HepG2 (cell line): ENCODE measurements around the gene ITPRIP. TPM values are rescaled to one million over a fixed set of nuclear protein-coding genes. Genes with fewer than 3 reads are reported as not detected.

Experiments
- ATAC-seq: fragments of 200-7000 bp; cut with Tn5 transposase; 3 replicates; pipeline ENCODE4 v1.9.1; 2020; ENCODE audit warnings: mild to moderate bottlenecking, moderate library complexity
- BruUV-seq: library from RNA; stranded (reverse); fragments of 400-500 nt; replicated peaks from 2 replicates; lab custom pipeline; 2021; lab: Mats Ljungman, UMichigan
- CTCF ChIA-PET: fragments of 300-600 bp; formaldehyde crosslinking; extraction: SDS; loops from one replicate; lab custom pipeline; 2021; ENCODE audit warnings: low total read pairs, inconsistent platforms, low intra/inter-chr PET ratio; lab: Yijun Ruan, JAX
- POLR2A ChIA-PET: fragments of 350-600 bp; sonication (Branson Sonifier 250); formaldehyde crosslinking; loops from one replicate; lab custom pipeline; 2020; ENCODE audit warnings: antibody characterized with exemption, inconsistent platforms; lab: Yijun Ruan, JAX
- DNase-seq: peaks from one replicate; pipeline ENCODE4 v3.0.0-alpha.2; 2015; ENCODE audit warnings: low spot score
- FAIRE-seq: peaks from 3 replicates; lab custom pipeline; 2011; peaks lifted over from hg19 to GRCh38; lab: Jason Lieb, UNC
- H2AFZ ChIP-seq: one replicate; pipeline ENCODE4 v1.6.1; 2011; ENCODE audit warnings: low read length, inconsistent platforms
- H3K27ac ChIP-seq: fragments of 300-600 bp; 3 replicates; pipeline ENCODE4 v1.8.0; 2011; ENCODE audit warnings: mixed run types, mild to moderate bottlenecking, mixed read lengths, low read length, inconsistent platforms; ENCODE audit not compliant: insufficient read depth; ENCODE audit errors: extremely low read length
- H3K27me3 ChIP-seq, 2 experiments: fragments of 200-600 bp in 1 of 2; 2 replicates in 1 of 2; 3 replicates in 1 of 2; pipeline versions ENCODE4 v1.6.0 to v1.8.0; 2011; ENCODE audit warnings: low read length in 2 of 2, mild to moderate bottlenecking in 2 of 2, moderate library complexity in 2 of 2, inconsistent platforms in 1 of 2; ENCODE audit not compliant: insufficient read depth in 2 of 2, control insufficient read depth in 1 of 2
- H3K36me3 ChIP-seq, 2 experiments: fragments of 200-600 bp in 1 of 2; replicated peaks in 1 of 2; 2 replicates in 1 of 2; 3 replicates in 1 of 2; pipeline versions ENCODE4 v1.5.1 to v1.8.0; 2011; ENCODE audit warnings: low read length in 2 of 2, inconsistent platforms in 1 of 2; ENCODE audit not compliant: insufficient read depth in 2 of 2, control insufficient read depth in 1 of 2
- H3K4me1 ChIP-seq: 2 replicates; pipeline ENCODE4 v1.5.1; 2012; ENCODE audit warnings: low read length, inconsistent platforms; ENCODE audit not compliant: insufficient read depth
- H3K4me2 ChIP-seq: 2 replicates; pipeline ENCODE4 v1.6.0; 2011; ENCODE audit warnings: low read depth, low read length, inconsistent platforms
- H3K4me3 ChIP-seq, 3 experiments: fragments of 200-600 bp in 1 of 3; sonication (generic), shearing (Covaris generic) in 1 of 3; replicated peaks in 1 of 3; 2 replicates each; pipeline ENCODE4 v1.5.1; 2011 to 2016; ENCODE audit warnings: low read length in 3 of 3, inconsistent platforms in 2 of 3, low read depth in 2 of 3, mild to moderate bottlenecking in 2 of 3, control low read depth in 1 of 3, mixed read lengths in 1 of 3; ENCODE audit not compliant: insufficient read depth in 1 of 3
- H3K79me2 ChIP-seq: one replicate; pipeline ENCODE4 v1.6.1; 2011; ENCODE audit warnings: low read length, inconsistent platforms; ENCODE audit not compliant: insufficient read depth
- H3K9ac ChIP-seq: 2 replicates; pipeline ENCODE4 v1.6.0; 2011; ENCODE audit warnings: mild to moderate bottlenecking, low read depth, low read length, inconsistent platforms; ENCODE audit not compliant: insufficient read depth
- H3K9me3 ChIP-seq: 2 replicates; pipeline ENCODE4 v1.5.1; 2012; ENCODE audit warnings: mild to moderate bottlenecking, low read length
- H4K20me1 ChIP-seq: 2 replicates; pipeline ENCODE4 v1.6.0; 2011; ENCODE audit warnings: inconsistent platforms, mild to moderate bottlenecking, low read length, moderate library complexity; ENCODE audit not compliant: insufficient read depth
- WGBS: methylation state at CpG from one replicate; pipeline ENCODE4 v1.1.6; 2017; ENCODE audit warnings: low lambda C conversion rate; 5-methylcytosine and 5-hydroxymethylcytosine counted together
- in situ Hi-C: cut with HindIII; loops from 2 replicates; pipeline ENCODE4 v1.10.0; 2017; ENCODE audit warnings: low pct_unique_long_range_greater_than_20kb; ENCODE audit not compliant: extremely low pct_ligation_motif_present
- intact Hi-C: fragments of 100-400 bp; cut with micrococcal nuclease; formaldehyde crosslinking; loops from one replicate; pipeline ENCODE4 v1.10.0; 2022; ENCODE audit not compliant: unreplicated experiment
- polyA plus RNA-seq, 8 experiments: library from polyadenylated mRNA; depleted of rRNA in 3 of 8; stranded (reverse) in 7 of 8; unstranded in 1 of 8; fragments of >200 nt; fragmentation: Illumina TruSeq in 4 of 8; extraction: Trizol in 4 of 8; gene quantifications; 2 replicates each; pipeline versions ENCODE4 v1.2.1 to v1.2.3, GENCODE V29; 2011 to 2016; ENCODE audit warnings: low read depth in 4 of 8, missing spikeins in 1 of 8, mixed read lengths in 1 of 8; ENCODE audit not compliant: insufficient read depth in 1 of 8
- total RNA-seq, 5 experiments: library from RNA; depleted of rRNA; stranded (reverse); fragments of >200 nt; fragmentation: Illumina TruSeq; extraction: Trizol; gene quantifications; 2 replicates each; pipeline ENCODE4 v1.2.3, GENCODE V29; 2016; ENCODE audit warnings: low read depth in 1 of 5
- TF ChIP-seq, protein P1 (sequence below): sonication (generic); formaldehyde crosslinking; IDR thresholded peaks from 2 replicates; pipeline ENCODE4 v1.4.0; 2020; ENCODE audit warnings: missing genetic modification reagents, mild to moderate bottlenecking, borderline replicate concordance
- TF ChIP-seq, protein P2 (sequence below): IDR thresholded peaks from 2 replicates; pipeline ENCODE4 v1.6.1; 2012; ENCODE audit warnings: low read length, improper control_type of control experiment
- TF ChIP-seq, protein P3 (sequence below): sonication (generic); formaldehyde crosslinking; conservative IDR thresholded peaks from 2 replicates; pipeline ENCODE4 v1.8.1; 2023; ENCODE audit warnings: missing genetic modification reagents

Gene ITPRIP
- total and polyA plus RNA-seq, 2 of the 13 experiments (the other 11 are each of a cell fraction or from before 2014, with no cell fraction given): 1.00 to 2.8 TPM

DNA sequence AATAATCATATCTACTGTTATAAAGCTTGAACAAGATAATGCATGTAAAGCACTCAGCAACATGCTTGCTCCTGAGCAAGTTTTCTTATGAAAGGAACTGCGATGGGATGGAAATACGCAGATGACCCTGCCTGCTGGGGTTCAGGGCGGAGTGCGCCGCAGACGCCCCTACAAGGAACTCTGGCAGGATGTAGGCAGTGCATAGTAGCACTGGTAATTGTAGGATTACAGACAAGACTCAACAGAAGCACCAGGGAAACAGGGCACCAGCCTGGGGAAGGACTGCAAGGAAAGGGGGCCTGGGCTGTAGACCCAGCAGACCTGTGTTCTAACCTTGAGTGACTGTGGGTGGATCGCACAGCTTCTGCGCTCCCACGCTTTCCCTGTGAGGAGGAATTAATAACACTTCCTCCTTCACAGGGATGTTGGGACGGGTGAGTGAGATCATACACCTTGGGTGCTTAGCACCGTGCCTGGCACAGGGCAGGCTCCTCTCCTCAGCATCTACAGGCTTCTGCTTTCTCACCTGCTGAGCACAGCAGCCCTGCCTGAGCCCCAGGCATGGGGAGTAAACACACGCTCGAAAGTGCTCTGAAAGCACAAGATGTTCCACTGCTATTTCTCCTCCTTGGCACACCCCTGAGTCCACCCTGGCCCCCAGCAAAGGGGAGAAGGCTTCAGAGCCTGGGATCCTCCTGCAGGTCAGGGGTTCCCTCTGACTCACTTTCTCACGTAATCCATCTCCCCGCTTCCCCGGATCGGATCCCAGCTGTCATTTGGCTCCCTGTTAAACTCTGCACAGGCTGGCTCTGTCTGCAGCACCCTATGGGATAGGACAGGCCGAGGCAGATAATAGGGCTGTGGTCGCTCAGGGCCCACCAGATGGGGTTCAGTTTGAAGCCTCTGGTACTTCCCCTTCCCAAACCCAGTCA lies 19.2 kb downstream of the ITPRIP start:
- FAIRE-seq (no peak), DNase-seq (no peak), ATAC-seq (no peak)
- no peak overlapping the region for H3K4me3 ChIP-seq
- in situ Hi-C loops (no loop called here), intact Hi-C loops (no loop called here)
- WGBS: 94% methylated on average over 17 of the region's 19 CpGs
- no peaks in the 10 kb centered on the region for H3K79me2 ChIP-seq
- CTCF ChIA-PET: no interaction called here
- H3K27ac ChIP-seq: no peak overlapping the region
- no peaks in the 10 kb centered on the region for H3K9me3 ChIP-seq
- H4K20me1 ChIP-seq: 0 out of 2 replicates have a peak, but pooled peaks cover 3% of the 10 kb centered on the region
- H3K9ac ChIP-seq: no peak overlapping the region
- no peak overlapping the region for H3K4me2 ChIP-seq
- POLR2A ChIA-PET: no interaction called here
- no peaks in the 10 kb centered on the region for H3K27me3 ChIP-seq
- no peak overlapping the region for H2AFZ ChIP-seq
- no peaks in the 10 kb centered on the region for H3K4me1 ChIP-seq
- no TSS peak for BruUV-seq
- peaks cover 3 to 10% of the 10 kb centered on the region in 2 experiments; a peak in 4 of 5 replicates for H3K36me3 ChIP-seq
- TF ChIP-seq, protein P1, sequence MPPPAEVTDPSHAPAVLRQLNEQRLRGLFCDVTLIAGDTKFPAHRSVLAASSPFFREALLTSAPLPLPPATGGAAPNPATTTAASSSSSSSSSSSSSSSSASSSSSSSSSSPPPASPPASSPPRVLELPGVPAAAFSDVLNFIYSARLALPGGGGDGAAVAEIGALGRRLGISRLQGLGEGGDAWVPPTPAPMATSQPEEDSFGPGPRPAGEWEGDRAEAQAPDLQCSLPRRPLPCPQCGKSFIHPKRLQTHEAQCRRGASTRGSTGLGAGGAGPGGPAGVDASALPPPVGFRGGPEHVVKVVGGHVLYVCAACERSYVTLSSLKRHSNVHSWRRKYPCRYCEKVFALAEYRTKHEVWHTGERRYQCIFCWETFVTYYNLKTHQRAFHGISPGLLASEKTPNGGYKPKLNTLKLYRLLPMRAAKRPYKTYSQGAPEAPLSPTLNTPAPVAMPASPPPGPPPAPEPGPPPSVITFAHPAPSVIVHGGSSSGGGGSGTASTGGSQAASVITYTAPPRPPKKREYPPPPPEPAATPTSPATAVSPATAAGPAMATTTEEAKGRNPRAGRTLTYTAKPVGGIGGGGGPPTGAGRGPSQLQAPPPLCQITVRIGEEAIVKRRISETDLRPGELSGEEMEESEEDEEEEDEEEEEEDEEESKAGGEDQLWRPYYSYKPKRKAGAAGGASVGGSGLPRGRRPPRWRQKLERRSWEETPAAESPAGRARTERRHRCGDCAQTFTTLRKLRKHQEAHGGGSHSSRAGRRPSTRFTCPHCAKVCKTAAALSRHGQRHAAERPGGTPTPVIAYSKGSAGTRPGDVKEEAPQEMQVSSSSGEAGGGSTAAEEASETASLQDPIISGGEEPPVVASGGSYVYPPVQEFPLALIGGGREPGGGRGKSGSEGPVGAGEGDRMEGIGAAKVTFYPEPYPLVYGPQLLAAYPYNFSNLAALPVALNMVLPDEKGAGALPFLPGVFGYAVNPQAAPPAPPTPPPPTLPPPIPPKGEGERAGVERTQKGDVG (CRISPR knock-in tag): no peak
- TF ChIP-seq, protein P2, sequence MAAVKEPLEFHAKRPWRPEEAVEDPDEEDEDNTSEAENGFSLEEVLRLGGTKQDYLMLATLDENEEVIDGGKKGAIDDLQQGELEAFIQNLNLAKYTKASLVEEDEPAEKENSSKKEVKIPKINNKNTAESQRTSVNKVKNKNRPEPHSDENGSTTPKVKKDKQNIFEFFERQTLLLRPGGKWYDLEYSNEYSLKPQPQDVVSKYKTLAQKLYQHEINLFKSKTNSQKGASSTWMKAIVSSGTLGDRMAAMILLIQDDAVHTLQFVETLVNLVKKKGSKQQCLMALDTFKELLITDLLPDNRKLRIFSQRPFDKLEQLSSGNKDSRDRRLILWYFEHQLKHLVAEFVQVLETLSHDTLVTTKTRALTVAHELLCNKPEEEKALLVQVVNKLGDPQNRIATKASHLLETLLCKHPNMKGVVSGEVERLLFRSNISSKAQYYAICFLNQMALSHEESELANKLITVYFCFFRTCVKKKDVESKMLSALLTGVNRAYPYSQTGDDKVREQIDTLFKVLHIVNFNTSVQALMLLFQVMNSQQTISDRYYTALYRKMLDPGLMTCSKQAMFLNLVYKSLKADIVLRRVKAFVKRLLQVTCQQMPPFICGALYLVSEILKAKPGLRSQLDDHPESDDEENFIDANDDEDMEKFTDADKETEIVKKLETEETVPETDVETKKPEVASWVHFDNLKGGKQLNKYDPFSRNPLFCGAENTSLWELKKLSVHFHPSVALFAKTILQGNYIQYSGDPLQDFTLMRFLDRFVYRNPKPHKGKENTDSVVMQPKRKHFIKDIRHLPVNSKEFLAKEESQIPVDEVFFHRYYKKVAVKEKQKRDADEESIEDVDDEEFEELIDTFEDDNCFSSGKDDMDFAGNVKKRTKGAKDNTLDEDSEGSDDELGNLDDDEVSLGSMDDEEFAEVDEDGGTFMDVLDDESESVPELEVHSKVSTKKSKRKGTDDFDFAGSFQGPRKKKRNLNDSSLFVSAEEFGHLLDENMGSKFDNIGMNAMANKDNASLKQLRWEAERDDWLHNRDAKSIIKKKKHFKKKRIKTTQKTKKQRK: no peak
- TF ChIP-seq, protein P3, sequence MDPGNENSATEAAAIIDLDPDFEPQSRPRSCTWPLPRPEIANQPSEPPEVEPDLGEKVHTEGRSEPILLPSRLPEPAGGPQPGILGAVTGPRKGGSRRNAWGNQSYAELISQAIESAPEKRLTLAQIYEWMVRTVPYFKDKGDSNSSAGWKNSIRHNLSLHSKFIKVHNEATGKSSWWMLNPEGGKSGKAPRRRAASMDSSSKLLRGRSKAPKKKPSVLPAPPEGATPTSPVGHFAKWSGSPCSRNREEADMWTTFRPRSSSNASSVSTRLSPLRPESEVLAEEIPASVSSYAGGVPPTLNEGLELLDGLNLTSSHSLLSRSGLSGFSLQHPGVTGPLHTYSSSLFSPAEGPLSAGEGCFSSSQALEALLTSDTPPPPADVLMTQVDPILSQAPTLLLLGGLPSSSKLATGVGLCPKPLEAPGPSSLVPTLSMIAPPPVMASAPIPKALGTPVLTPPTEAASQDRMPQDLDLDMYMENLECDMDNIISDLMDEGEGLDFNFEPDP (CRISPR knock-in tag): no peak
